HG03378 (cell line): ENCODE data around the gene NDUFS2.

ENCODE experiments used
- ATAC-seq: cut with Tn5 transposase; IDR thresholded peaks from one replicate; pipeline ENCODE4 v1.9.1; 2021; ENCODE audit warnings: mild to moderate bottlenecking, moderate library complexity; ENCODE audit not compliant: unreplicated experiment

The NDUFS2 gene

DNA sequence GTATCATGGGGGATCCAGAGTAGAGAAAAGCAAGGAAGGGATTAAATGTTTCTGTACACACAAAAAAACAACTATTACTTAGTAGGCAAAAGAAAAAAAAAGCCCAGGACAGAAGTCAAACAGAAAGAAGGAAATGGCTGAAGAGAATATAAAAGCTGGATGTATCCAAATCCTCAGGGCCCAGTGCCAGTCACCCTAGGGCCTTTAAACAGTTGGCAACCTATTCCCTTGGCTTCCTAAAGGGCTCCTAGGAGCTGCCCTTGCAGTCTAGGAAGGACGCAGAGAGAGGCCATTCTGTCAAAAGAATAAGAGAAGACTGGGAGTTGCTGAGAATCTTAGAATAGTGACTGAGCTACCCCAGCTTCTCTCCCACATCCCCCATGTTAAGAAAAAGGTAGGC, 29.8 kb upstream of the NDUFS2 start:
- no peak for ATAC-seq

DNA sequence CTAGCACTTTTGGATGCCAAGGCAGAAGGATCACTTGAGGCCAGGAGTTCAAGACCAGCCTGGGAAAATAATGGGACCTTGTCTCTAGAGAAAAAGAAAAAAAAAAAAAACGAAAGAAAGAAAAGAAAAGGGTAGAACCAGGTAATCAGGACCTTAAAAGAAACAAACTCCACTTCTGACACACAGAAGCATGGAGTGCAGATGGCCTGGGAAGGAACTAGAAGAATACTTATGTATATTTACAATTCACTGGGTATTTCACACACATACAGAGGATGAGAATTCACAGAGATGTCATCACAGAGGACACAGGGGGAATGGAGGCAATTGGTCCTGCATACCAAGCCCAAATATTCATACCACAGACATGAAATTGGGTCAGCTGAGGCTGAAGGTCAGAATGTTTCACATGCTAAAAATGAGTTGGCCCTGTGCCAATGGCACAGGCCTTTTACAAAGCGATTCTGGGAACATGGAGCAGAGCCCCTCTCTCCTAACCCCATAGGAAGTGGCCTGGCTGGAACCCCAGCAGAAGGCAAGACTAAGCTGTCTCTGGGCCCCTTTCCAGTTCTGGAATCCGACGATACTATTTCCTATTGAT, 29.3 kb upstream of the NDUFS2 start:
- no peak for ATAC-seq

DNA sequence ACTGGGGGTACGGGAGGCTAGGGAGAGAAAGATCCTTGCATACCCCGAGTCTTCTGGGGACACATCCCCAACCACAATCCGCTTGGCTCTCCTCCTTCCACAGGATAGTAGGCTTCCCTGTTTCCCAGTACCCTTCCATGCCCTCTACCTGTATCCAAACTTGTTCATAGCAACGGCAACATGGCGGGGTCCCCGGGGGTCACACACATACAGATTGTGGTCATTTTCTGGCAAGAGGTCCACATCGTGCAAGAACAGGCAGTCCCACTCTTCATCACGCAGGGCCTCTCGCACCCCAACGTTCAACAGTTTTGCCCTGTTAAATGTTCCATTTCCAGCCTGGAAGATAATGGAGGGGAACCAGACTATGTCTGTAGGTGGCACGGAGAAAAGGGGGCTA, 28.5 kb upstream of the NDUFS2 start:
- no peak for ATAC-seq

DNA sequence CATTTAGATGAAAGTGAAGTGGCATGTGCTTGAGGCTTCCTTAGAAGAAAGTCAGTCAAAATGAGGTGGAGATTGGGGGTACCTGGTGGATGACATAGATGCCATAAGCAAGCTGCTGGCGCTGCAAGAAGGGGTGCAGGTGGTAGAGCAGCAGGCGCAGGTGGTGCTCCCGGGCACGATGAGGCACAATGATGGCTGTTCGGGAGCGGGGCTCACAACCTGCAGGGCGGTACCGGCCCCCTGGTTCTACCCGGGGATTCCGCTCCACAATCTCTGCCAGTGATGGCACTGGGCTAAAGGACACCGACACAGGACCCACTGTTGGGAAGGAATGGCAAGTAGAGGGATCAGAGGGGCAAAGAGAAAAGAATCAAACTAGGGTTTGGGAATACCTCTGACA, 27.3 kb upstream of the NDUFS2 start:
- no peak for ATAC-seq

DNA sequence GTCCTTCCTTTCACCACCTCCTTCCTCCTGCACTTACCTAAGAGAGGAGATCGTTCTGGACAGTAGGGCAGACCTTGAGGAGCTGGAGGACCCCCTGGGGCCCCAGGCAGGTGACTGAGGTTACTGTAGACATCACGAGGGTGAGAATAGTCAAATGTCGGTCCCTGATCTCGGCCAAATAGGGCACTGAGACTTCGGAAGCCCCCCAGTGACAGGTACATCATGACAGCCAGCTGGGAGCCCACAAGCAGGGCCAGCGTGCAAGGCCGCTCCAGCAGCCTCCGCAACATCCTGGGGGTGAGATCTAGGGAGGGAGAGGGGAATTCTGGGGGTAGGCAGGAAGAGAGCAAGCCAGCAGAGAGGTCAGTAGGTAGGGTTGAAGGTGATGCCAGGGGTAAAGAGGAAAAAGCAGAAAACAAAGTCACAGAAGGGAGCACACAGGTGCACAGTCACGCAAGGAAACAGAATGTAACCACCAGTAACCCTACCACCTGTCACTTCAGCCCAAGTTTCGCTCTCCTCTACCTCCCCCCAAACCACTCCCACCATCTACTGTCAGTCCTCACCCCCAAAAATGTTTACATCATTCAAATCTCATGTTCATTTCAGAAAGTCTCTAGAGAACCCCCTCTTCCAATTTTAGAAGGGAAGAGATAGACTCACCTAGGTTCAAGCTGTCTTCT, 26.3 kb upstream of the NDUFS2 start:
- ATAC-seq, result no peak

DNA sequence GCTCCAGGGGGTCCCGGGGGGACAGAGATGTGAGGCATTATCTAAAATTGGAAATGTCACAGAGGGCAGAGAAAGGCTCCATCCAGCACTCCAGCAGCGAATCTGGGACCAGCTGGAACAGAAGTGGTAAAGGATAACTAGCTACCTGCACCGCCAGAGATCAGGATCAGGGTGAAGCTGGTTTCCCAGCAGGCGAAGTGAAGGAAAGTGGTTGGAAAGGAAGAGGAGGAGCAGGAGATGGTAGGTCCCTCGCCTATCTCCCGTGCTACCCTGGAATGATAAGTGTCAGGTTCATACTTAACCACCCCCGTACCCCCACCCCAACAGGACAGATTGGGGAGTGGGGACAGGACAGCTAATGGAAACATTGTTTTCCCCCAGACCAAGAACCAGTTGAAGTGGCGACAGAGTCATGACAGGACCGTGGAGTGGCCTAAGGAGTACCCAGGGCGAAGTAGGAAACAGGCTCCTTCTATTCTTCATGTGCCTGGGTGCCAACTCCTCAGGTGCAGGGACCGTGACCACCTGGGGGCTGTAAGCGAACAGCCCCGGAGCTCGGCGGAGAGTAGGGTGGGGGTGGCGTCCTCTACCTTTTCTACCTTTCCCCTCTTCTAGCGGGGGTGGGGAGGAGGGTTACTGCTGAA, 25.6 kb upstream of the NDUFS2 start:
- no peak for ATAC-seq

DNA sequence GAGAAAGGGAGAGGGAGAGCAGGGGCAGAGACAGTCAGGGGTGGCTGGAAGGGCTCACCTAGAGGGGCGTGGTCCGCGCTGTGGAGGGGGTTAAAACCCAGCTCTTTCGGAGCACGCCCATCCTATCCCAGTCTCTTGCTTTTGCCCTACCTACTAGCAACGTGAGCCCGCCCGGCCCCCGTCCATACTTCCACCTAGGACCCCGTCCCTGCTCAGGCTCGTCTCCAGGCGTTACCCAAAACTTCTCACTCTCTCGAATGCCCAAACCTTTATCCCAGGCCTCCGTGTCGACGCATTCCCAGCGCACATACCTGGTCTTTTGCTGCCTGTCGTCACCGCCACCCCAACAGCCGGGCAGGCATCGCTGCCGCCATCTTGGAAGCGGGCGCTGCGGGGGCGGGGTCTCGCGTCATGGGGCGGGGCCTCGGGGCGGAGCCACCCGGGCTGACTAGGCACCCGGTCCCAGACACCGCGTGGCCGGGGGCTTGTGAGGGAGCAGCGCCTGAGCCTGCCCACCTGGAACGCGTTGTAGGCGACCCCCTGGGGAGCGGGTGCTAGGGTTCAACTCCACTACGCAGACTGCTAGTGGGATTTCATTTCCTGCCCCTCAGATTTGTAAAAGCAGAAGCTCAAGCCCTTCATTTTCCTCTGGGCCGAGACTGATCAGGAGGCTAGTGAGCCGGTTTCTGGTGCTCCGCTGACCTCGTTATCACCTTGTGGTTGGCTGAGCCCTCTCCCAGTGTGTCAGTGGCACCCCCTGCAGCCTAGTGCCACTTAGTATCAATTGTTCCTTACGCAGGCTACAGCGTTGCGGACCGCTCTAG, 24.8 kb upstream of the NDUFS2 start, which contains the start of gene B4GALT3:
B4GALT3 (minus strand) TSS at position 396 of the 824 bp plus-strand sequence. CDS start 1,447 bp downstream, outside the sequence.
- ATAC-seq, result peak; percentile 61

DNA sequence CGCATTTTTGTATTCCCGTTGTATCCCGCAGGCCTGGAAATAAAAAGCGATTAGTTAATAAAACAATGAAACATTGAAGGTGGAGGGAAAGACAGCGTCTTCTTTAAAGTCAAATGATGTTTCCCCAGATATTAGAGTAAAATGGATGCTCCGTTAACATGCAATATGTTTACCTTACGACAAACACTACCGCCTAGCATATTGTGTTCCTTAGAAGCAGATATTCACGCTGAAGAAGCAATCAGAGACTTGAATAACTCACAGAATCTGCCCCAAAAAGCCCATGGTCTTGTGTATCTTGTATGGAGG, 24.3 kb upstream of the NDUFS2 start:
- ATAC-seq, result no peak

DNA sequence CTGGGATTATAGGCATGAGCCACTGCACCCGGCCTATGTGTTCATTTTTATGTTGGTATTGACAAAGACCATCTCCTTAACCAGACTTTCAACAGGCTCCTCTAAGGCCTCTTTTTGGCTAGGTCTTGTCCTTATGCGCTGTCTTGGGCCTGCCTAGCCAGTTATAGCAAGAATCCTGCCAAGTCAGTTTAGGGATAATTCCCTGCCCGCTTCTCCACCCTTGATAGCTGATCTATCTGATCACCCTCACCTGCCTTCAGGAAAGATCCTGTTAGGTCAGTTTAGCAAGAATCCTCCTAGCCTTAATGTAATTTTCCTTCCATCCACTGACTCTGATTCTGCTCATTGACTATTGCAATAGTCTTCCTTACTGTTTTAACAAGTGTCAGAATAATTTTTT, 22.5 kb upstream of the NDUFS2 start:
- ATAC-seq, result no peak

DNA sequence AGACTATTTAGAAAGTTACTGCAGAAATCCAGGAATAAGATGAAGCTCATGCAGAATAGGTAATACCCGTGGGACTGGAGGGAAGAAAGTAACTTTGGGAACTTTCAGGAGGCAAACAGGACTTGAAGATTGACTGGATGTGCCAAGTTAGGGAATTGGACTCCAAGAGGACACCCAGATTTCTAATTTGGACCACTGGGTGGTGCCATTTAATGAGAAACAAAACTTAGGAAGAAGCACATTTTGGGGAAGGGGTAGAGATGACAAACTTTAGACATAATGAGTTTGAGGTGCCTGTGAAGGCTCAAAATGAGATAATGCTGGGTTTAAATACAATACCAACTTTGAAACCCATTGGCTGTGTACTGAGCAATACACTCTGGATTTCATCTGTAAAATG, 21.5 kb upstream of the NDUFS2 start:
- no peak for ATAC-seq

DNA sequence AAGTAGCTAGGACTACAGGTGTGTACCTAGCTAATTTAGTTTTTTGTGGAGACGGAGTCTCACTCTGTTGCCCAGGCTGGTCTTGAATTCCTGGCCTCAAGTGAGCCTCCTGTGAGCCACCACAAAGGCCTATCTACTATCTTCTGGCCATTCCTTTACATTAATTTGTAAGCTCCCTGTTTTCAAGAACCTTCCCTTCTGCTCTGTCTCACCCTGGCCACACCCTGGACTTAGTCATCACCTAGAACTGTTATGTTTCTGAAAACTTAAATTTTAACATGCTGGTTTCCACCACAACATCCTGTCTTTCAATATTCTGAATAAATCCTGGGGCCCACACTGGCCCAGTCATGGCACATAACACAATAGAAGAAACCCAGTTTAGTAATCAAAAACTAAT, 20.0 kb upstream of the NDUFS2 start:
- ATAC-seq, result peak; percentile 65

DNA sequence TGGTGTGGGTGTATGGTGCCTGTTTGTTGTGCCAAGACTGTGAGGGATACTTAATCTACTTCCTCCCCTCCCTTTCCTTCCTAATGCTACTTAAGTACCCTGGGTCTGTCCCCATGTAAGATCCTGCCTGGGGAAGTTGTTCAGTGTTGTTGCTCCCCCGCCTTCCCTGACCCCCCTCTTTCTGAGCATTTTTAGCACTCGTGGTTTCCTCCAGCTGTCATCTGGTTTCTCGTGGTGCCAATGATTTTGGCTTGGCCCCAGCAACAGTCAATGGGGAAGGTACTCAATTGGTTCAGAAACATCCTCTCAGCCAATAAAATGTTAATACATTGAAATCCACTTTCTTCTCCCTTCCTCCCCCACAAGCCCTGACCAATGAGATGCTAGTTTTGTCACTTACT, 16.9 kb upstream of the NDUFS2 start:
- ATAC-seq, result peak; percentile 66

DNA sequence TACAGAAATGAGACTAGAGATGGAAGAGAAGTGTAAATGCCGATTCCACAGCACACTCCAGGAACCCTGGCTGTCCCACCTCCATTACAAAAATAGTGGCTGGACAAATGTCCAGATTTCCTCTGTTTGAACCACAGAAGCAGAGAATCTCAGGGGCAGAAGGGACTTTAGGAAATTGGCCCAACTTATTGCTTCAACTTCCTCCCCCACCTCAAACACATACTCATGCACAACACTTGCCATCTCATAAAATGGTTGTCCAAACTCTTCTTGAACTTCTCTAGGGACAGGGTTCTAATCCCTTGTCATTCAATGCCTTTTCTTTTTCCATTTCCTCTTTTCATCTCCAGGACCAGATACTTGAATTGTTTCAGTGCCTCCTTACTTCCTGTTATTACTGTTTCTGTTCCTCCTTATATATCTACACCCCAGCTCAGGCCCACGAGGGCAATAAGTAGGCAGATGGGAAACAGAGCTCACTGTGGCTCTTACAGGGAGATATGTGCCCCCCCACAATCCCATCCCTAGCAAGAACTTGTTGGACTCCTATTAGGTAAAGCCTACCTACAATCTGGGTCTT, 16.3 kb upstream of the NDUFS2 start:
- ATAC-seq, result peak; percentile 18

DNA sequence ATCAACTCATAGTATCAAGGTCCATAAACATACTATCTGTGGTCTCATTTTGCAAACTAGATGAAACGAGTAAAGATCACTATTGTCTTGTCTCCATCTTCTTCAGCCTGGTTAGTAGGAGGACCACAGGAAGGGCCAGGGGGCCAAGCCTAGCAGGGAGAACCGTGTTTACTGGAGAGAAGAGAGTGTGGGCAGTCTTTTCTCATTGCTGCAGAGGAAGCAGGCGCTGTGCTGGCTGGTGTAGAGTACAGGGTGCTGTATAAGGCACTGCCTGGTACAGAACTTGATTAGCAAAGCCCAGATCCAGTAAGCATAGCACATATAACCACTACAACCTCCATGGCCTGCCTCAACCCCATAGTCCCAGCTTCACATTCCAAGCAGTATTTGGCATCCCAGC, 14.9 kb upstream of the NDUFS2 start:
- ATAC-seq, result no peak

DNA sequence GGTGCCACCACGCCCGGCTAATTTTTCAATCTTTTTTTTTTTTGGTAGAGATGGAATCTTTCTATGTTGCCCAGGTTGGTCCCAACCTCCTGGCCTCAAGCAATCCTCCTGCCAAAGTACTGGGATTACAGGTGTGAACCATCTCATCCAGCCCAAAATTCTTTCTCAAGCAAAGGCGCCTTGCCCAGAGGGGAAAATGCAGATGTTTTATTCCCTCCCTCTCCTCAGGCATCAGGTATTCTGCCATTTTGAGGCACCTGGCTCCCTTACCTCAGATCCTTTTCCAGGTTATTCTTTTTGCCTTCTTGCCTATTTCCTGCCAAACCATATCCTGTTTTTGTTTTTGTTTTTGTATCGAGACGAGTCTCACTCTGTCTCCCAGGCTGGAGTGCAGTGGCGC, 13.8 kb upstream of the NDUFS2 start:
- ATAC-seq, result no peak

DNA sequence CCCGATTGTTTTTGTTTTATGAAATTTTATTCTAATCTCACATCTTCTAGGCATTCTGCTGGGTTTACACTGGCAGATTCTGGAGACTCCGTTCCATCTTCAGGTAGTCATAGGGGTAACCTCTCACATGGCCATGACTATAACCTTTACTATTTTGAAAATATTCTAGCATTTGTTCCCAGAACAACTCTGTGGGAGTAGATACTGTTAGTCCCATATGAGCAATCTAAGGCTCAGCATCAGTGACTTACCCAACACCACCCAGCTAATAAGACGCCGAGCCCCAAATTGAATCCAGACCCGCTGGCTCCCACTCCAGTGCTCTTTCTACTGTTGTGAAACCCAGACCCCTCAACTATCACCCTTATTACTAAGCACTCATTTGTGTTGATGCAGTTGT, 13.1 kb upstream of the NDUFS2 start:
- ATAC-seq, result no peak

DNA sequence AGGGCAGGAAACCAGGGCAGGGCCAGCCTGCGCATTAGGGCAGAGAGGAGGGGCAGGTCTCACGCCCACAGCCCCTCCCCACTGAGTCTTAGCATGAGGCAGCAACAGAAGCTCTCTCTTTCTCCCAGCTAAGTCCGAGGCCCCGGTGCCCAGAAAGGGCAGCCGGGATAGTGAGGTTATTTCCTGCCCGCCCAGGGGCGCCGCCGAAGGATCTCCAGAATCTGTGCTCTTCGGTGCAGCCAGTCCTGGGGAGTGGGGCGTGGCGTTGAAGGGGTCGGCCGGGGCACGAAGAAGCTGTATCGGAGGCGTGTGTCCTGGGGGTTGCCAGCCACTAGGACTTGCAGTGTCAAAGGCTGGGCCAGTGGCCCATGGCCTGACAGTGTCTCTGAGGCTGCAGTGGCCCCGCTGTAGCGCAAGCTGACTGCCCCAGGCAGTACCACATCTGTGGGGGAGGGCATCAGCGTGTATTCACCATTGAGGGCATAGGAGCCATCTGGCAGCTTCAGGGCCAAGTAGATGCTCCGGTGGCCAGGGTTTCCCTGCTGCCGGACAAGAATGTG, 11.1 kb upstream of the NDUFS2 start:
- no peak for ATAC-seq

DNA sequence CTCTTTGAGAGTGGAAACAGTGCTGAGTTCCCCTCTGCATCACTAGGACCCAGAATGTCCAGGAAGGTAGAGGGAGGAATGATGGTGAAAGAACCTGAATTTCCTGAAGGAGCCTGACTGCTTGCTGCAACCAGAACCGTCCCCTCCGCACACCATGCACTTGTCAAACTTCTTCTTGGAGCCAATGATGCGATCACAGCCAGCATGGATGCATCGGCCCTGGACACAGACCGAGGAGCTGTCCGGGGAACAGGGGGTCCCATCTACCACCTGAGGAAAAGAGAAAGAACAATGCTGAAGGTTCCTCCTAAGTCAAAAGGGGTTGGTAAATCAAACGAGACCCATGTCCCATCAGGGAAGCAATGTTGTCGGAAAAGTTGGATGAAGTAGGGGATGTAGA, 10.2 kb upstream of the NDUFS2 start:
- ATAC-seq, result no peak

DNA sequence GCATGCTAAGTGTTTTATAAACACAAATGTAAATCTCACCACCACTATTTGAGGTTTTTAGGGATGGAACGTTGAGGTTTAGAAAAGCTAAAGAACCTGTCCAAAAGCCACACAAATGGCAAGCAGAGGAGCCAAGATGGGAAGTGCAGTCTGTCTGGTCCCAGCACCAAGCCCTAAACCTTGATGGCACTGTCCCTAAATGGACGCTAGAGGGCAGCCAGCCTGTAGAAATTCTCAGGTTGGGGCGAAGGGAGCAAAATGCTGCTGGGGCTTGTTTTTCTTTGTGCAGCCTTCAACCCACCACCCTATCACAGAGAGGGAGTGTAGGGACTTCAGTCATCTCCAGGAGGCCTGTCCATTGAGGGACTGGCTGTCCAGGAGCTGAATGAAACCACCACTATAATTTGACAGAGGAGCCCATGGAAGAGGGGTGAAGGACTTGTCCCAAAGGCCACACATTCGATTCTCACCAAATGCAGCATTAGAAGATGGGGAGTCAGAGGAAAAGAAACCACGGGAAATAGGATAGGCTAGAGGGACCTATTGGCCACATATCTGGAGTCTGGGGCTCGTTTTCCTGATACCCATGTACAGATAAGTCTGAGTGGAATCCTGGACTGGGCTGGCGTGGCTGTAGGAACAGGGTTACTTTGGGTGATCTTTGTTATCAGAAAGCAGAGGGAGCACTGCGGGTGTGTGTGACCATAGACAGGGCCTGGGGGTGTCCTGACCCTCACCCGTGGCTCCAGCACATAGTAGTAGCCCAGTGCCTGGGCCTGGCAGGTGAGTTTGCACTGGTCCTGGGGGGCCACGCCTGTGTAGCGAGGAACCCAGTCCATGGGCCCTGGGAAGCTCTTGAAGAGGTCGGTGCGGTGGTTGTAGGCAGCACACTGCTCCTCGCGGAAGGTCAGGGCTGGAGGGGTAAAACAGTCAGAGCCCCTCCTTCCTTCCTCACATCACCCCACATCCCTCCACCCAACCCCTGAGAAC, 9.4 kb upstream of the NDUFS2 start:
- no peak for ATAC-seq
